GM23248 (cell line): ENCODE data around the gene NRG4.

Source experiments
- EZH2 ChIP-seq: fragments of 200-600 bp; sonication (generic); IDR thresholded peaks from 2 replicates; pipeline ENCODE4 v1.6.1; 2018; ENCODE audit warnings: antibody characterized with exemption, mild to moderate bottlenecking; ENCODE audit not compliant: insufficient read depth, poor library complexity, severe bottlenecking
- EZH2phosphoT487 ChIP-seq: fragments of 200-600 bp; sonication (generic); IDR thresholded peaks from 2 replicates; pipeline ENCODE4 v1.6.1; 2018; ENCODE audit warnings: antibody characterized with exemption, moderate library complexity, mild to moderate bottlenecking, low read depth; ENCODE audit not compliant: insufficient read depth

GRCh38 chr15:75900577-75900976, 111.6 kb downstream of the NRG4 start:
- TF ChIP-seq EZH2 (no peak), EZH2phosphoT487 (no peak)
